ENCODE data around the gene VDAC2. TPM values are rescaled to one million over a fixed set of nuclear protein-coding genes. Genes with fewer than 3 reads are reported as not detected.

Gene VDAC2
- total and polyA plus RNA-seq, 4 donors: 94.5 to 121 (median 102) TPM

- H3K4me1 ChIP-seq (ENCODE audit: control insufficient read depth in 5 of 5, insufficient read depth in 5 of 5, low read length in 5 of 5): peaks cover 0 to 6% (median under 1%) of the 10 kb centered on the region in 5 donors
- no peaks in the 10 kb centered on the region for H3K9me3 ChIP-seq (ENCODE audit: control insufficient read depth in 4 of 4, insufficient read depth in 3 of 4, low read length in 3 of 4)
- H3K27me3 ChIP-seq (ENCODE audit: control insufficient read depth in 3 of 3, insufficient read depth in 3 of 3, low read length in 2 of 3): no peaks in the 10 kb centered on the region
- no peak overlapping the region for H3K27ac ChIP-seq (ENCODE audit: low read depth in 1 of 2, low read length in 1 of 2)
- TF ChIP-seq, protein P1, sequence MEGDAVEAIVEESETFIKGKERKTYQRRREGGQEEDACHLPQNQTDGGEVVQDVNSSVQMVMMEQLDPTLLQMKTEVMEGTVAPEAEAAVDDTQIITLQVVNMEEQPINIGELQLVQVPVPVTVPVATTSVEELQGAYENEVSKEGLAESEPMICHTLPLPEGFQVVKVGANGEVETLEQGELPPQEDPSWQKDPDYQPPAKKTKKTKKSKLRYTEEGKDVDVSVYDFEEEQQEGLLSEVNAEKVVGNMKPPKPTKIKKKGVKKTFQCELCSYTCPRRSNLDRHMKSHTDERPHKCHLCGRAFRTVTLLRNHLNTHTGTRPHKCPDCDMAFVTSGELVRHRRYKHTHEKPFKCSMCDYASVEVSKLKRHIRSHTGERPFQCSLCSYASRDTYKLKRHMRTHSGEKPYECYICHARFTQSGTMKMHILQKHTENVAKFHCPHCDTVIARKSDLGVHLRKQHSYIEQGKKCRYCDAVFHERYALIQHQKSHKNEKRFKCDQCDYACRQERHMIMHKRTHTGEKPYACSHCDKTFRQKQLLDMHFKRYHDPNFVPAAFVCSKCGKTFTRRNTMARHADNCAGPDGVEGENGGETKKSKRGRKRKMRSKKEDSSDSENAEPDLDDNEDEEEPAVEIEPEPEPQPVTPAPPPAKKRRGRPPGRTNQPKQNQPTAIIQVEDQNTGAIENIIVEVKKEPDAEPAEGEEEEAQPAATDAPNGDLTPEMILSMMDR (IDR thresholded peaks at IDR 0.05; ENCODE audit: control extremely low read depth, extremely low read depth): no peak
- ATAC-seq (ENCODE audit: insufficient read depth, low FRiP score) (no peak), DNase-seq (no peak)
- 95% methylated on average over 12 of the region's 12 CpGs for WGBS, 2 donors
- H3K36me3 ChIP-seq (ENCODE audit: control insufficient read depth in 4 of 4, insufficient read depth in 4 of 4, low read length in 4 of 4): no peaks in the 10 kb centered on the region
- H3K9ac ChIP-seq (ENCODE audit: insufficient read depth in 1 of 2, low read length in 2 of 2): no peak overlapping the region
- no peak overlapping the region for H3K4me3 ChIP-seq
Measured at GRCh38 chr10:75240329-75241076, 29.9 kb downstream of the VDAC2 start.

DNA sequence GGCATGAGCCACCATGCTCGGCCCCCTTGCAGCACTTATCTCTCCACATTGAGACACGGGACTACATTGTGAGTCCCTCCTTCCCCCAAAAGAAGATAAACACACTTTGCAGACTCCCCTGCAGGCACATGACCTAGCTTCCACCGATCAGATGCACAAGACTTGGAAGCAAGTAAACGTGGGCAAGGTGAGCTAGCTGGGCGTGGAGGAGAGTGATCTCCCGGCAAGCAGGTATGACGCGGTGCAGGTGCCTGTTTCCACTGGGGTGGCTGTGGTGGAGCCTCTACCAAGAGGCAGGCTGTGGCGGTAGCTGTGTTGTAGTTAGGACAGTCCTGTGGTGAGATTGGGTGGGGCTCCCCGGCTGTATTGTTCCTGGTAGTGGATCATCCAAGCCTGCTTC, 32.8 kb downstream of the VDAC2 start:
- Histone ChIP-seq H3K9ac (ENCODE audit: insufficient read depth in 1 of 2, low read length in 2 of 2) (no peak overlapping the region), H3K36me3 (ENCODE audit: control insufficient read depth in 4 of 4, insufficient read depth in 4 of 4, low read length in 4 of 4) (no peaks in the 10 kb centered on the region), H3K27ac (ENCODE audit: low read depth in 1 of 2, low read length in 1 of 2) (no peak overlapping the region), H3K4me3 (no peak overlapping the region), H3K9me3 (ENCODE audit: control insufficient read depth in 4 of 4, insufficient read depth in 3 of 4, low read length in 3 of 4) (no peaks in the 10 kb centered on the region), H3K4me1 (ENCODE audit: control insufficient read depth in 5 of 5, insufficient read depth in 5 of 5, low read length in 5 of 5) (peaks cover 0 to 10% (median 7%) of the 10 kb centered on the region in 5 donors), H3K27me3 (ENCODE audit: control insufficient read depth in 3 of 3, insufficient read depth in 3 of 3, low read length in 2 of 3) (no peaks in the 10 kb centered on the region)
- DNase-seq (no peak), ATAC-seq (ENCODE audit: insufficient read depth, low FRiP score) (no peak)
- WGBS, 2 donors: 91 to 92% methylated on average over 10 of the region's 10 CpGs
- TF ChIP-seq, protein P1 (IDR thresholded peaks at IDR 0.05; ENCODE audit: control extremely low read depth, extremely low read depth): no peak

DNA sequence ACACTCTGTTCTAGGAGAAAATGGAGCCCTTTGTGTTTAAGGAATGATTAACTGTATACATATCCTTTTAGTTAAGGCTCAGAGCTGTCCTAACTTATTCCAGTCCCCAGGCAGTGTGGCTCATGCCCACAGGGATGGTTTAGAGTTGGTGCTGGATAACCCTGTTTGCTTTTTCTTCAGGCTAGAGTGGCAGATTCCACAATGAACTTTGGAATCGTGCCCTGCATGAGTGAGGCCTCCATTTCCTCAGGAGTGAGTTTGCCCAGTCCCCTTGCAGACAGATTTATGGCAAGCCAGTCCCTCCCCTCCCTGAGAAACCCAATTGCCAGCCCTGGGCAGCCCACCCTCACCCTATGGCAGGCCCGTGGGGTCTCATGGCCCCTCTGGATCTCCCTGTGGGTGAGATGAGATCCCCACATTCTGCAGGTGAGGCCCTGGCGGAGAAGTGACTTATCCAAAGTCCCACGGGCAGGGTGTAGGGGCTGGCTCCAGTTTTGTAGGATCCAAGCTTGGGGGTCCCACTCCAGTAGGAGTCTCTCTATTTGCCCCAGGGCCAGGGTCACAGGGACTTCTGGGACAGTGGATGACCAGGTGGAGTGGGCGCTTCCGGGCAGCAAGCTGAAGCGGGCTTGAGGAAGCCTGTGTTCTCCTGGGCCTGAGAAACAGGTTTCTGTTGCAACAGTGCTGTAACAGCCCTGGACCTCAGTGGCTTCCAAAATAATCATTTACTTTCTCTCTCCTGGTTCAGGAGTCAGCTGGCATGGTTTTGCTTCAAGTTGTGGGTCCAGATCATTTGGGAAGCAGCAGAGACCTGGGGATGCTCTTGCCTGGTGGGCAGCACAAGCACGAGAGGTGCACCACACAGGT, 34.1 kb downstream of the VDAC2 start:
- no peak overlapping the region for H3K4me3 ChIP-seq
- H3K27me3 ChIP-seq (ENCODE audit: control insufficient read depth in 3 of 3, insufficient read depth in 3 of 3, low read length in 2 of 3): no peaks in the 10 kb centered on the region
- 77 to 86% methylated on average over 8 of the region's 8 CpGs for WGBS, 2 donors
- H3K9me3 ChIP-seq (ENCODE audit: control insufficient read depth in 4 of 4, insufficient read depth in 3 of 4, low read length in 3 of 4): no peaks in the 10 kb centered on the region
- TF ChIP-seq, protein P1 (IDR thresholded peaks at IDR 0.05; ENCODE audit: control extremely low read depth, extremely low read depth): no peak
- peak overlapping the region in 1 of 2 donors; percentile 26 for H3K27ac ChIP-seq (ENCODE audit: low read depth in 1 of 2, low read length in 1 of 2)
- H3K4me1 ChIP-seq (ENCODE audit: control insufficient read depth in 5 of 5, insufficient read depth in 5 of 5, low read length in 5 of 5): peaks cover 0 to 10% (median 7%) of the 10 kb centered on the region in 5 donors
- H3K9ac ChIP-seq (ENCODE audit: insufficient read depth in 1 of 2, low read length in 2 of 2): no peak overlapping the region
- DNase-seq (no peak), ATAC-seq (ENCODE audit: insufficient read depth, low FRiP score) (no peak)
- H3K36me3 ChIP-seq (ENCODE audit: control insufficient read depth in 4 of 4, insufficient read depth in 4 of 4, low read length in 4 of 4): no peaks in the 10 kb centered on the region
